T47D (cell line): ENCODE data around the gene COMMD1.
"Not testable (repeated sequence)": the region's sequence is repeated elsewhere in the genome, so short reads cannot be mapped to it uniquely, and the experiment has no call there.

Experiments used
- DNase-seq, 2 experiments: peaks; one replicate each; pipeline versions ENCODE4 v3.0.0 to v3.0.0-alpha.2; 2011 to 2012; ENCODE audit warnings: low read depth in 1 of 2, low spot score in 1 of 2
- JUND ChIP-seq: IDR thresholded peaks from 2 replicates; pipeline ENCODE4 v1.6.1; 2012; ENCODE audit warnings: low read depth
- in situ Hi-C: cut with HindIII; loops from 2 replicates; pipeline ENCODE4 v1.10.0; 2016; ENCODE audit warnings: low sequenced_read_pairs, low pct_unique_long_range_greater_than_20kb

The COMMD1 gene

GRCh38 chr2:61898810-61899209, 6.7 kb upstream of the COMMD1 start:
- no peak for TF ChIP-seq JUND
- in situ Hi-C loops, result no loop called here

GRCh38 chr2:61900281-61900680, 5.2 kb upstream of the COMMD1 start:
- in situ Hi-C loops, result no loop called here
- no peak for TF ChIP-seq JUND
- DNase-seq, result no peak

More at GRCh38 chr2:61898810-61899209, 6.7 kb upstream of the COMMD1 start:
- peak in 1 of 2 experiments; percentile 40 for DNase-seq

GRCh38 chr2:61906186-61906470, 654 bp downstream of the COMMD1 start:
- no peak for TF ChIP-seq JUND
- DNase-seq, result no peak
- in situ Hi-C loops, result no loop called here

- DNase-seq, result no peak
- no peak for TF ChIP-seq JUND
- in situ Hi-C loops, result no loop called here
Measured at GRCh38 chr2:61909116-61909515, 3.6 kb downstream of the COMMD1 start.

- in situ Hi-C loops, result no loop called here
- TF ChIP-seq JUND, result no peak
- DNase-seq, result peak in 1 of 2 experiments; percentile 49
Measured at GRCh38 chr2:61910603-61911002, 5.1 kb downstream of the COMMD1 start.

GRCh38 chr2:61911510-61911909, 6.0 kb downstream of the COMMD1 start:
- in situ Hi-C loops, result no loop called here
- DNase-seq, result peak in 1 of 2 experiments; percentile 5
- no peak for TF ChIP-seq JUND

GRCh38 chr2:61914794-61915193, 9.3 kb downstream of the COMMD1 start:
- DNase-seq, in situ Hi-C loops: not testable (repeated sequence)

- TF ChIP-seq JUND, result no peak
- DNase-seq, result no peak
- in situ Hi-C loops, result no loop called here
Measured at GRCh38 chr2:61920548-61920947, 15.1 kb downstream of the COMMD1 start.

GRCh38 chr2:61922714-61923113, 17.2 kb downstream of the COMMD1 start:
- no peak for DNase-seq
- in situ Hi-C loops, result no loop called here
- TF ChIP-seq JUND, result no peak

- DNase-seq, result no peak
- in situ Hi-C loops, result no loop called here
- no peak for TF ChIP-seq JUND
Measured at GRCh38 chr2:61924895-61925663, 19.6 kb downstream of the COMMD1 start.

- in situ Hi-C loops, result no loop called here
- no peak for DNase-seq
- no peak for TF ChIP-seq JUND
Measured at GRCh38 chr2:61926531-61927477, 21.3 kb downstream of the COMMD1 start.

GRCh38 chr2:61928826-61929461, 23.5 kb downstream of the COMMD1 start:
- DNase-seq, result no peak
- in situ Hi-C loops, result no loop called here
- TF ChIP-seq JUND, result no peak

GRCh38 chr2:61937098-61937497, 31.6 kb downstream of the COMMD1 start:
- no peak for DNase-seq
- in situ Hi-C loops, result no loop called here
- no peak for TF ChIP-seq JUND
